Activated CD4-positive, CD25-positive, alpha-beta regulatory T cell (primary cell): ENCODE measurements around the gene WDFY4.

Experiments used
- DNase-seq, 4 experiments: peaks; one replicate each; lab custom pipeline; 2025; lab: John Stamatoyannopoulos, UW

Gene WDFY4

GRCh38 chr10:48771234-48771633, 86.6 kb downstream of the WDFY4 start:
- DNase-seq: no peak

GRCh38 chr10:48772059-48772458, 87.4 kb downstream of the WDFY4 start:
- DNase-seq: no peak

DNA sequence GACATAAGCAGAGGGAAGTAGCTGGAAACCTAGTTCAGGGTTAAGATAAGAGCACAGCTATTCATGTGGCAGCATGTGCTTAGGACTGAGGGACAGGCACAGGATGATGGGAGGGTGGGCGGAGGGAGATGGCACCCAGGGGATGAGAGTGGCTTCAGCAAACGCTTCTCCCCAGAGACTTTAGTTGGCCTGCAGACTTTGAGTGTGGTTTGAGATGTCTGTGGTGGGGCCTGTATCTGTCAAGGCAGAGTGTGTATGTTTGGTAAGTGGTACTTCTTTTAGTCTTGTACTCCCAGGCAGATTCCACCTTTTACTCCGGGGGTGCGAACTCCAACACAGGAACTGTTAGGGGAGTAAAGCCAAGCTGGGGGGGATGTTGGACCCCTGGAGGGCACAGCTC, 88.9 kb downstream of the WDFY4 start:
- DNase-seq: no peak

- no peak for DNase-seq
These were observed 89.9 kb downstream of the WDFY4 start for GRCh38 chr10:48774416-48775205.

DNA sequence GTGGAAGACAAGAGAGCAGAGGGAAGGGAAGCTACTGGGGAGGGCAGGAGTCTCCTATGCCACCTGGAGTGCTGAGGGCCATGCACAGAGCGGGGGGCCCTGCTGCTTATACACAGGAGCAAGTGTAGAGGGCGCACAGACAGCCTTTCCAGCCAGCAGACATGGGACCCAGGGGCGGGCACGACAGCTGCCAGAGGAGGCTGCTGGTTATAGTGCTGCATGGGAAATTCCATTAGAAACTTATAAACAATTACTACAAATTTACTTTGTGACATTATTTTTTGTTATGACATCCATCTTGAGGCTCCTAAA, 90.5 kb downstream of the WDFY4 start:
- DNase-seq: no peak

DNA sequence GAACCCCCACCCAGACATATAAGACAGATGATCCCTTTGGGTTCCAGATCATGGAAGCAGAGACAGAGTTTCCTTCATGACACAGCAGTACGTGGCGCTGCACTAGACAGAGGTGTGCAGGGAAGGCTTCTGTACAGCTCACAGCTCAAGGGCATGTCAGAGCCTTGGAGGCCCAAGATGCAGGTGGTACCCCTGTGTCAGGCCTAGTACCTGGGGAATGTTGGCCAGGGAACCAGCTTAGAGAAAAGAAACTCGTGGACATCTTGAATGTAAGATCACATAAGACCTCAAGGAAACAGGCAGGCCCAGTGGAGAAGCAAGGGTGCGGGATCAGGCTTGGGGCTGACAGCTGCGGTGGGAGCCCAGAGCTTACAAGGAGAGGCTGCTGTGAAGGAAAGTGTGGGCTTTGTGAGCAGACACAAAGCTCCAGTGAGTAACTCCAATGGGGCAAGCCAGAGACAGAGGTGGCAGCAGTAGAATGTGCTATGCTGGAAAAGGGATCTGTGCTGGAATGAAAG, 91.4 kb downstream of the WDFY4 start:
- no peak for DNase-seq

DNA sequence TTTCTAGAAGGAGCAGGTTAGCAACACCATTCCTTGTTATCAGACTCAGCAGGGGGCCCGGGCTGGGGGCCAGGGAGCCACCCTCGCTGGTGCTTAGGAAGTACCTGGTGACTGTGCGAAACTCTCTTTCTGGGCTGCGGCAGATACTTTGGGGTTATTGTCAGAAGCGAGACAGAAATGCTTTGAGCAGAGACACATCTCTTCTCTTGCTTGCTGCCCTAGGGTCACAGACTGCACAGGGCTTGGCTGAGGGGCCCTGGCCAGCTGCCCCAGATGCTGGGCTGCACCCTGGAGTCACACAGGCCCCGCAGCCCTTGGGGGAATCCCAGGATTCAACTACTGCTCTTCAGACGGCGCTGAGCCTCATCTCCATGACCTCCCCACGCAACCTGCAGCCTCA, 91.9 kb downstream of the WDFY4 start:
- DNase-seq: no peak

DNA sequence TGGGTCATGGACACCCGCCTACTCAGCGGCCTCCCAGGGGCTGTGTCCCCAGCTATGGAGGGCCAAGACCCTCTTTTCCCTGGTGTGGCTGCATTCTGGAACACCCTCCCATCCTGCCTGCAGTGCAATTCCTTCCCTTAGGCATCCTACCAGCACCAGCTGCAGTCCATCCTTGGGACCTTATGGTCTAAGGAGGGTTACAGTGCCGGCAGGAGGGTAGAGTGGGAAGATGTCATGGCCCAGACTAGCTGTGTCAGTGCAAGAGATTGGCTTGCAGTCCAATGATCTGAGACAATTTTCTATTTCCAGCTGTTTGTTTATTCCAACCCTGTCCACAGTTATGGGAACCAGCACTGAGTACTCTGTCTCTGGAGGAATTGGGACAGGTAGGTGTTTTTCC, 92.4 kb downstream of the WDFY4 start:
- no peak for DNase-seq

- no peak for DNase-seq
These were observed 93.7 kb downstream of the WDFY4 start for GRCh38 chr10:48778193-48778857.

DNA sequence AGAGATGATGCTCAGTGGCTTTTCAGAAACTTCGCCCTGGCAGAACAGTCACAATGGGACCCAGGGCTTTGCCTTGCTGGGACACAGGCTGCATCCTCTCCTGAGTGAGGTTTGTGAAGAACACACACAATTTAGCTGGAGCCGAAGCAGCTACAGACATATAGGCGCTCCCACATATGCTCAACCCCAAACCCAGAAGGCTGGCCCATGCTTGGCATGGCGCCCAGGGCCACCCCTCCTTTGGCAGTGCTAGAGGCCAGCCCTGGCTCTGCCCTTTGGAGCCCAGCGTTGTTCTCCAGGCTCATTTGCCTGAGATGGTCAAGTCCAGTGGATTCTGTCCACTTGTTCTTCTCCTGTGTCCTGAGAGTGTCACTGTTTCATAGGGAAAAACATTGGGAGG, 94.4 kb downstream of the WDFY4 start:
- DNase-seq: no peak

- no peak for DNase-seq
These were observed 95.0 kb downstream of the WDFY4 start for GRCh38 chr10:48779546-48780152.

DNA sequence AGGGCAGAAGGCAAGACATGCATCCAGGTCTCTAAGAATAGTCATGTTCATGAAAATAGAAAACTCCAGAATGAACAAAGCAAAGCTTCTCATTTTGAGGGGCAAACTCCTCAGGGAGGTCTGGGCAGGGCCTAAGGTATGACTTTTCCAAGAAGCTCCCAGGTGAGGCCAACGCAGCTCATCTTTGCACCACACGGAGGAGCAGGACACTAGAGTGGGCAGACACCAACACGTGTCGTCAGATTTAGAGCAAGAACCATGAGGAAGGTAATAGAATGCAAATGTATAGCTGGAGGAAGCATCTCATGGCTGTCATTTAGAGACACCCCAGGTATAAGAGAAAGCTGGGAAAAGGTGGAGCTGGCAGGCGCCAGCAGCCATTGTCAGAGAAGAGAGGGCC, 95.7 kb downstream of the WDFY4 start:
- DNase-seq: no peak

DNA sequence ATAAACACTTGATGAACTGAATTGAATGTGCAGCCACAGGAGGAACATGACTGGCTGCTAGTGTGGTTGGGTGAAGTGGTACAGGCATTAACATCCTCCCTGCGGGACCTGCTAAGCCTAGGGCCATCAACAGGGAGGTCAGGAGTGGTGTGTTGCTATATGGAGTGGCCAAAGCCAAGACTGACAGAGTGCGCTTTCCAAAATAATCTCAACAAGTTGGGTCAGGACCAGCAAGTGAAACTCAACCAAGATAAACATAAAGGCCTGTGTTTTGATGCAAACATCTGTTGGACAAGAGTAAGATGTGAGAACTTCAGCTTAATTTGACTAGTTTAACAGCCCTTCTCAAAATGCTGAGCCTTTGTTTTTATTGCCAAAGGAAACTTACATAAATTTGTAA, 97.7 kb downstream of the WDFY4 start:
- DNase-seq: no peak

DNA sequence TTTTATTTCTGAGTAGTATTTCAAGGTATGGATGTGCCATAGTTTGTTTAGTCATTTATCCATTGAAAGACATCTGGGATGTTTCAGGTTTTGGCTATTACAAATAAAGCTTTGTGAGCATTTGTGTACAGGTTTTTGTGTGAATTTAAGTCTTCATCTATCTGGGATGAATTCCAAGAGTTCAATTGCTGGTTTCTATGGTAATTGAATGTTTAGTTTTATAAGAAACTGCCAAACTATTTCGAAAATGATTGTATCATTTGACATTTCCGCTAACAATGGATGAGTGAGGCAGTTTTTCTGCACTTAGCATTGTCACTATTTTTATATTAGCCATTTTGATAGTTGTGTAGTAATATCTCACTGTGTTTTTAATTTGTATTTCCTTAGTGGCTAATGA, 99.4 kb downstream of the WDFY4 start:
- no peak for DNase-seq

DNA sequence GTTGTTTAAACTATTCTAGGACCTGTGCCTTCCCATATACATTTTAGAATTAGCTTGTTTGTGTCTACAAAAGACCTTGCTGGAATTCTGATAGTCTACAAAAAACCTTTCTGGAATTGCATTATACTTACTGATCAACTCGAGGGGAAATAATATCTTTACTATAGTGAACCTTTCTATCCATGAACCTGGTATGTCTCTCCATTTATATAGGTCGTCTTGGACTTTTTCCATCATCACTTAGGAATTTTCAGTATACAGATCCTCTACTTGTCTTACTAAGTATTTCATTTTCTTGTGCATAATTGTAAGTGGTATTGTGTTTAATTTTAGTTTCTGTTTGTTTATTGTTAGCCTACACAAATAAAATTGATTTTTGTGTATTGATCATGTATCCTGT, 101.1 kb downstream of the WDFY4 start:
- DNase-seq: no peak

GRCh38 chr10:48786606-48787282, 102.1 kb downstream of the WDFY4 start:
- no peak for DNase-seq

DNA sequence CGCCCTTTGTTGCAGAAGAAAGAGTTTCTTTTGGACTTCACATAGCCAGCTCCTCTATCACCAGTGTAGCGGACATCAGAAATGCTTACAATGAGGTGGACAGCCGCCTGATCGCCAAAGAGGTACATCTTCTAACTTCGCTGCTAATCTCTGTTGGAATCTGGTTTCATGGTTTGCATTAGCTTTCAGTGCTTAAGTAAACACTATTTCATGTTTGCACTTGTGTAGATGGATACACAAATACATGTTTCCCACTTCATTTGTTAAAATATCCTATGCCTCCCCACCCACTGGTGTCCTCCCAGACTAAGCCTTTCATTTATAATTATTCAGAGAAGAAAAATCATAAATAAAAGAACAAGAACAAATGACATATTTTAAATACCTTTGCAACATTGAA, 103.9 kb downstream of the WDFY4 start:
- DNase-seq: no peak

- no peak for DNase-seq
These were observed 105.1 kb downstream of the WDFY4 start for GRCh38 chr10:48789486-48790456.

- no peak for DNase-seq
These were observed 105.9 kb downstream of the WDFY4 start for GRCh38 chr10:48790457-48791044.

DNA sequence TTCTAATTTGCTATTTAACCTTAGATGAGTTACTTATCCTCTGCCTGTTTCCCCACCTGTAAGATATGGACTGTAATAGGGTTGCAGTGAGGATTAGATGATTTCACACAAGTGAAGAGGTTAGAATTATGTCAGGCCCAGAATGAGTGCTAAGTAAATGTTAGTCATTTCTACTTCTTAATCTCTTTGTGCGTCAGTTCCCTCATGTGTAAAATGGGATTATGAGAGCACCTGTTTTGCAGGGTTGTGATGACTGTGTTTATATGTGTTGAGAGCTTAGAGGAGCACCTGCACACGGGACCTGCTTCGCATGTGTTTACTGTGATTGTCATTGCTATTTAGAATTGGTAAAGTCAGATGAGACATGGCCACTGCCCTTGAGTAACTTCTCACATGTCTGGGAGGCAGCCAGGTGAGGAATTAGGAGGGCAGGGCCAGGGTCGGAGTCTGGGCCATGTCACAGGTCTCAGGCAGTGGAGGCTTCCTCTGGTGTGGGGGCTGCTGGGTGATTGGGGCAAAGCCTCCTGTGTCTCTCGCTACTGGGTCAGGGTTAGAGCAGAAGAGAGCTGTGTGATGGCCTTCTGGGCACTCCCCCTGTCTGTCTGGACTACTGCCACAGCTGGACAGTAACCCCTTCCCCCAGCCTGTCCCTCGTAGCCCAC, 106.7 kb downstream of the WDFY4 start:
- no peak for DNase-seq

GRCh38 chr10:48792121-48792520, 107.4 kb downstream of the WDFY4 start:
- no peak for DNase-seq
